Activated CD8-positive, alpha-beta memory T cell treated with anti-CD3 and anti-CD28 coated beads, Interleukin-2, amount 50 U/mL, for 4 hours (primary cell): Measurements from ENCODE around the gene CCT6B.
"Not testable (repeated sequence)": the region's sequence is repeated elsewhere in the genome, so short reads cannot be mapped to it uniquely, and the experiment has no call there.

Source experiments
- DNase-seq: peaks from one replicate; pipeline ENCODE4 v3.0.0-alpha.2; 2020

CCT6B gene

GRCh38 chr17:34979650-34980352, 18.5 kb upstream of the CCT6B start:
- DNase-seq = no peak

GRCh38 chr17:34979153-34979552, 17.9 kb upstream of the CCT6B start:
- DNase-seq = no peak

DNA sequence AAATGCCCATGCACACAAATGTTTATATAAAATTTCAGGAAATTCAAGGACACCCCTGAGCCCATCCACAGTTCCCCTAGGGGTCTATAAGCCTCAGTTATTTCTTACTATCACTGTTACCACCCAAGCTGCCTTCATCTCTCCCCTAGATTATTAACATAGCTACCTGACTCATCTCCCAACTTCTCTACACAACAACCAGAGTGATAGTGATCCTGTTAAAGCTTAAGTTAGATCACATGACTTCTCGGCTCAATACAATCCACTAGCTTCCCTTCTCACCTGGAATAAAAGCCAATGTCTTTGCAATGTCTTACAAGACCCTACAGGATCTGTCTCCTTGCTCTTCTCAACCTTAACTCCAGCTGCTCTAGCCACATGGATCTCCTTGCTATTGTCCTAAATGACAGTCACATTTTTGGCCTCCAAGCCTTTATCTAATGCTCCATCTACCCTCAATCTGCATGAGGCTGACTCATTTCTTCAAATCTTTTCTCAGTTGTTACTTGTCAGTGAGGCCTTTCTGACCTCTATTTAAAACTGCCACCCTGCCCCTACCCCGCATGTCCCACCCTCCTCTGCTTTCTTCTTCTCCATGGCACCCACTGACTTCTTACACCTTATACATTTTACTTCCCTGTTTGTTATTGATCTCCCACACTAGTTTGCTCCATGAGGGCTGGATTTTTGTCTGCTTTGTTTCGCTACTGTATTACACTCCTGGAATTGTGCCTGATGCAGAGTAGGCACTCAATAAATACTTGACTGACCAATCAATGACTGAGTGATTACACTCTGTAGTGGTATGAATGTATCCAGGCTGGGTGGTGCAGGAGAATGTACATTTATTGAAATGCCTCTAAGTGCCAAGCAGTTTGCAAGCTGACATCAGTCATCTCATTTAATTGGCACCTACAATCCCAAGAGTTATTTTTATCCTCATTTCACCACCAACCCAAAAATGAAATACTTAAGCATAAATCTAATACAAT, 13.8 kb upstream of the CCT6B start:
- no peak for DNase-seq

- DNase-seq = no peak
These were observed 12.9 kb upstream of the CCT6B start for GRCh38 chr17:34974179-34974578.

DNA sequence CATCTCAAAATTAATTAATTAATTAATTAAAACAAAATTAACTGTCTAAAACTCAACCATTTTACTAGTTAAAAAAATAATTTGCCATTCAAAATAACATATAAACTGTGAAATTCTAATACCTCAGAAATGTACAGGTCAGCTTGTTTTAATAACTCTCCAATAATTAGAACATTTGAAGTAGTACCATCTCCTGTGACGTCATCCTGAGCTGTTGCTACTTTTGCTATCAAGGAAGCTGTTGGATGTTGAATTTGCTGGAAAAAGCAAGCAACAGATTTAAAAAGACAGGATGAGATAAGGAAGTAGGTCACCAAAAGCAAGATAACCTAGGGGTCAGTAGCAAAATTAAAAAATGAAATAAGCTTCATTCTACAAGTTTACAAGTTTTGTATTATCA, 2.8 kb downstream of the CCT6B start:
- no peak for DNase-seq

GRCh38 chr17:34950780-34951179, 10.5 kb downstream of the CCT6B start:
- not testable (repeated sequence) for DNase-seq

DNA sequence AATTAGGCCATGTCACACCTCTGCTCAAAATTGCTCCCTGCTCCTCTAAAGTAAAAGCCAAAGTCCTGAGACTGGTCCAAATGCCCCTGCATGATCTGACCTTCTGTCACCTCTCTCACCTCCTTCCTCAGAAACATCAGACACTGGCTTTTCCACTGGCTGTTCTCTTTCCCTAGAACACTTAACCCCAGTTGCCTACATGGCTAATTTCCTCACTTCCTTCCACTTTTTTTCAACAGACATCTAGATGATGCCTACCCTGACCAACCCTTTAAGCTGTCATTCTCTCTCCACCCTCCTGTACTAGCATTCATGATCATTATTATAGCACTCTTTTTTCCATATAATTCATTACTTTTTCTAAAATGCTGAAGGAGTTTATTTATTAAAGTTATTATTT, 31.0 kb downstream of the CCT6B start:
- no peak for DNase-seq

- DNase-seq = no peak
These were observed 34.6 kb downstream of the CCT6B start for GRCh38 chr17:34926661-34927060.

GRCh38 chr17:34920676-34921075, 40.6 kb downstream of the CCT6B start:
- DNase-seq = no peak

- no peak for DNase-seq
These were observed 43.9 kb downstream of the CCT6B start for GRCh38 chr17:34917381-34917780.

GRCh38 chr17:34916120-34916519, 45.1 kb downstream of the CCT6B start:
- DNase-seq = no peak

DNA sequence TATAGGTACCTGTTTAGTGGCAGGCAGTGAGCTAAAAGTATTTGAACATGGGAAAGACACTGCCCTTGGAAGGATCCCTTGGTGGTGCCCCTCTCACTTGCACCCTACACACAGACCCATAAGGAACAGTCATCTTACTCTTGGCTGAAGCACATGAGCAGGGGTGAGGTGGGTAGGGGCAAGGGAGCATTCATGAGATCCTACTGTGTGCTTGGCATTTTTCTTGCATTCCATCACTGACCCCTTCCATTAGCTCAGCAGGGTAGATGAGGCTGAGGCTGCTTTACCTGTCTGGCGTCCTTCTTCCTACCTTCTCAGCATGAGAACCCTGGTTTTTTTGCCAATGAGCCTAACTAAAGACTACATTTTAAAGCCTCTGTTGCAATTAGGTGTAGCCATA, 48.3 kb downstream of the CCT6B start:
- no peak for DNase-seq

DNA sequence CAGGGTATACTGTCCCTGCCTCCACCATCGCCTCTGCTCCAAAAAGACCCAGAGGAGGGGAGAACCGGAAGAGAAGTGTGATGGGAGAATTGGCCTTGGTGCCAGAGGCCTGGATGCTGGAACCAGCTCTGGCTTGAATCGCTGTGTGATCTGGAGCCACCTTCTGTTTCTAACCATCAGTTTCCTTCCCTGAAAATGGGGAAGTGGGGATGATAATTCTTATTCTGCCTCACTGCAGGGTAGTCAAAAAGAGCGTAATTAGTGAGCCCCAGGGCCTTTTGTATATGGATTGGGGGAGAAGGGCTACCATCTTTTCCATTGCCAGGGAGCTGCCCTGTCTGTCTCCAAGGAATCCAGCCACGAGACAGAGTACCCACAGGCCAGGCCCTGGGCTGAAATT, 52.2 kb downstream of the CCT6B start:
- DNase-seq = no peak

- no peak for DNase-seq
These were observed 58.3 kb downstream of the CCT6B start for GRCh38 chr17:34902831-34903547.

- no peak for DNase-seq
These were observed 61.5 kb downstream of the CCT6B start for GRCh38 chr17:34899643-34900291.

GRCh38 chr17:34895383-34895782, 65.9 kb downstream of the CCT6B start:
- DNase-seq = no peak

DNA sequence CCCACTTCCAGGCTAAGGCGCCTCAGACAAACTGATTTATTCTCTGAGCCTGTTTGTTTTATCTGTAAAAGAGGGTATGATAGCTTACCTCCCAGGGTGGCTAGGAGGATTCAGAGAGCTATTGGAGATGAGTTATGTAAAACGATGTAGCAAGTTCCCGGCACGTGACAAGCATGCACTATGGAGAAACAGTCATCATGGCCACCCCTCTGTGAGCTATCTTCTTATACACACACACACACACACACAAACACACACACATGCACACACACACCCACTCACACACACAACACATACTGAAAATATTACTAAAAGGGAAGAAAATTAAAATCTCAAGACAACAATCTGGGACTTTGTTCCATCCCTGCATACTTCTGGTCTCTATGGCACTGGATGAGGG, 66.3 kb downstream of the CCT6B start:
- no peak for DNase-seq

GRCh38 chr17:34892461-34893249, 68.6 kb downstream of the CCT6B start:
- DNase-seq = no peak

DNA sequence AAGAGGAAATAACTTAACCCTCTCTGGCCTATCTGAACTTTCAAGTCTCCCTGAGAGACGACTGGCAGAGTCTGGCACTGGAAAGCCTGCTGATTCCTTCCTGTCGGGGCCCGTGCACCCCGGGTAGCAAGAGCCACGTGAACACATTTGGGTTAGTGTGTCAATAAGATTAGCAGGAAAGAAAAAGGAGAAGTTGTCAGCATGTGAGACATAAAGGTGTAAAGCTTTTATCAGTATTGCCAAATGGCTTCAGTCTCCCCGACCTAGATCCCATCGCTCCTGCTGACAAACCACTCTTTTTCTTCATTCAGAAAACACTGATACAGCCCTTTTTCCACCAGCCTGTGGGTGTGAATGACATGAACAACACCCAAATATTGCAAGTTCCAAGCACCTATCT, 74.4 kb downstream of the CCT6B start:
- no peak for DNase-seq

GRCh38 chr17:34885076-34885475, 76.2 kb downstream of the CCT6B start:
- DNase-seq = no peak

DNA sequence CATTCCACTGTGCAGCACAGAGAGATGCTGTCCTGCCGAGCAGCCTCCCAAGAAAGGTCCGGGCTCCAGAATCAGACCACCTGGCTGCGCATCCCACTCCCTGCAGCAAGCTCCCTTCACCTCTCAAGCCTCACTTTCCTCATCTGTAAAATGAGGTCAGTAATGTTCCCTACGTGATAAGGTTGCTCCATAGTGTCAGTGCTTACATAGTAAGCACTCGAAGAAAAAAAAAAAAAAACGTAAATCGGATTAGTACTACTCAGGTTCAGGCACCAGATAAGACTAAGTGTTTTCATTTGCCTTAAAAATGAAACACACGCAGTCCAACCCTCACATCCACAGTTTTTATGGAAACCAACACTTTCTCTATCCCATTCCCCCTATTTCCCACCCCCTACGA, 76.7 kb downstream of the CCT6B start:
- DNase-seq = no peak
